ENCODE measurements around the gene HIF3A.

HIF3A gene

GRCh38 chr19:46381346-46381745 lies 84.5 kb downstream of the HIF3A start:
- in situ Hi-C loops (cut with MboI; ENCODE audit: low pct_unique_long_range_greater_than_20kb, low sequenced_read_pairs, unreplicated experiment): no loop called here
- no peak for TF ChIP-seq CTCF (IDR thresholded peaks at IDR 0.05; ENCODE audit: extremely low read depth, insufficient read depth, missing control alignments)
- no peak for DNase-seq (ENCODE audit: low spot score)

GRCh38 chr19:46381756-46382345 lies 85.0 kb downstream of the HIF3A start:
- no peak for DNase-seq (ENCODE audit: low spot score)
- in situ Hi-C loops (cut with MboI; ENCODE audit: low pct_unique_long_range_greater_than_20kb, low sequenced_read_pairs, unreplicated experiment): no loop called here
- TF ChIP-seq CTCF (IDR thresholded peaks at IDR 0.05; ENCODE audit: extremely low read depth, insufficient read depth, missing control alignments): no peak

- DNase-seq (ENCODE audit: low spot score): no peak
- in situ Hi-C loops (cut with MboI; ENCODE audit: low pct_unique_long_range_greater_than_20kb, low sequenced_read_pairs, unreplicated experiment): no loop called here
- TF ChIP-seq CTCF (IDR thresholded peaks at IDR 0.05; ENCODE audit: extremely low read depth, insufficient read depth, missing control alignments): no peak
These were observed 86.5 kb downstream of the HIF3A start for GRCh38 chr19:46383171-46383815.

GRCh38 chr19:46383846-46384245 lies 87.0 kb downstream of the HIF3A start:
- no peak for TF ChIP-seq CTCF (IDR thresholded peaks at IDR 0.05; ENCODE audit: extremely low read depth, insufficient read depth, missing control alignments)
- in situ Hi-C loops (cut with MboI; ENCODE audit: low pct_unique_long_range_greater_than_20kb, low sequenced_read_pairs, unreplicated experiment): no loop called here
- DNase-seq (ENCODE audit: low spot score): no peak

- in situ Hi-C loops (cut with MboI; ENCODE audit: low pct_unique_long_range_greater_than_20kb, low sequenced_read_pairs, unreplicated experiment): no loop called here
- no peak for TF ChIP-seq CTCF (IDR thresholded peaks at IDR 0.05; ENCODE audit: extremely low read depth, insufficient read depth, missing control alignments)
- no peak for DNase-seq (ENCODE audit: low spot score)
These were observed 87.6 kb downstream of the HIF3A start for GRCh38 chr19:46384396-46384795.

- TF ChIP-seq CTCF (IDR thresholded peaks at IDR 0.05; ENCODE audit: extremely low read depth, insufficient read depth, missing control alignments): no peak
- no peak for DNase-seq (ENCODE audit: low spot score)
- in situ Hi-C loops (cut with MboI; ENCODE audit: low pct_unique_long_range_greater_than_20kb, low sequenced_read_pairs, unreplicated experiment): no loop called here
These were observed 88.8 kb downstream of the HIF3A start for GRCh38 chr19:46385636-46386035.

Measured in GM13977 (cell line).